Thoracic aorta (tissue), 2 donors: Measurements from ENCODE around the gene LCN2. TPM values are rescaled to one million over a fixed set of nuclear protein-coding genes. Genes with fewer than 3 reads are reported as not detected.
A peak's percentile ranks its signal among the peaks of the same experiment; 100 is the strongest.

Experiments used
- ATAC-seq: fragments of 150-250 bp; one replicate; pipeline ENCODE4 v1.8.0; 2017; ENCODE audit warnings: low read depth; ENCODE audit not compliant: insufficient number of reproducible peaks, low FRiP score
- DNase-seq: peaks from one replicate; pipeline ENCODE4 v3.0.0-alpha.2; 2020; ENCODE audit warnings: low spot score
- H3K27ac ChIP-seq, 2 donors: fragments of 200-600 bp; sonication (generic); 1 replicate in 1 of 2; 2 replicates in 1 of 2; pipeline ENCODE4 v1.5.1; 2016; ENCODE audit warnings: mild to moderate bottlenecking in 2 of 2, moderate library complexity in 2 of 2
- H3K27me3 ChIP-seq: fragments of 200-600 bp; sonication (generic); replicated peaks from 2 replicates; pipeline ENCODE4 v1.6.0; 2016; ENCODE audit warnings: mild to moderate bottlenecking; ENCODE audit not compliant: insufficient read depth
- H3K36me3 ChIP-seq: fragments of 200-600 bp; sonication (generic); one replicate; pipeline ENCODE4 v1.5.1; 2016
- H3K4me1 ChIP-seq, 2 donors: fragments of 200-600 bp; sonication (generic); 1 replicate in 1 of 2; 2 replicates in 1 of 2; pipeline versions ENCODE4 v1.5.1 to v1.6.0; 2016; ENCODE audit warnings: low read depth in 2 of 2, mild to moderate bottlenecking in 1 of 2; ENCODE audit not compliant: control insufficient read depth in 1 of 2
- H3K4me3 ChIP-seq: fragments of 200-600 bp; sonication (generic); 2 replicates; pipeline ENCODE4 v1.5.1; 2016; ENCODE audit warnings: mild to moderate bottlenecking
- H3K9me3 ChIP-seq: fragments of 200-600 bp; sonication (generic); 2 replicates; pipeline ENCODE4 v1.5.1; 2016
- total RNA-seq, 2 donors: library from RNA; depleted of rRNA; stranded (reverse); fragments of >200 nt; gene quantifications; one replicate each; pipeline versions ENCODE4 v1.1.0 to v1.2.3, GENCODE V29; 2016
- TF ChIP-seq, protein P1 (sequence below): fragments of 200-600 bp; sonication (generic); IDR thresholded peaks from one replicate; pipeline ENCODE4 v1.5.1; 2019; ENCODE audit warnings: antibody characterized with exemption

The LCN2 gene
- not detected for total RNA-seq

DNA sequence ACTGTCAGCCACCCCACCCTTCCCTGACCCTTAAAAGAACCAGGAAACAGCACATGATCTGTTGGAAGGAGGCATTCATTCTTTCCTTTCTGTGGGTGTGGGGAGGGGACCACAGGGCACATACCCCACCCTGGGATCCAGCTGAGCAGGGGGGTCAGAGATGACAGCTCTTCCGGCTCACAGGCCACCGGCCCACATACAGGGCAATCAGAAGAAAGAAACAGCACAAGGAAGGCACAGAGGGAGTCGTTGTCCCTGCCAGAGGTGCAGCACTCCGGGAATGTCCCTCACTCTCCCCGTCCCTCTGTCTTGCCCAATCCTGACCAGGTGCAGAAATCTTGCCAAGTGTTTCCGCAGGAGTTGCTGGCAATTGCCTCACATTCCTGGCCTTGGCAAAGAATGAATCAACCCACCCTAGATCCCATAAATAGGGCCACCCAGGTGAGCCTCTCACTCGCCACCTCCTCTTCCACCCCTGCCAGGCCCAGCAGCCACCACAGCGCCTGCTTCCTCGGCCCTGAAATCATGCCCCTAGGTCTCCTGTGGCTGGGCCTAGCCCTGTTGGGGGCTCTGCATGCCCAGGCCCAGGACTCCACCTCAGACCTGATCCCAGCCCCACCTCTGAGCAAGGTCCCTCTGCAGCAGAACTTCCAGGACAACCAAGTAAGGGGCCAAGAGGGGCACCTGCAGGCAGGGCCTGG is at the start of gene LCN2:
Gene LCN2, plus strand, starts transcription at position 453 of the 701 bp plus-strand sequence. Its CDS starts 73 bp downstream, at position 526.
- H3K9me3 ChIP-seq, result no peaks in the 10 kb centered on the region
- no peak for ATAC-seq
- H3K4me3 ChIP-seq, result no peak within 1 kb of the TSS
- H3K36me3 ChIP-seq, result no peaks in the 10 kb centered on the region
- H3K4me1 ChIP-seq, result no peaks in the 10 kb centered on the region
- no peak within 1 kb of the TSS for H3K27ac ChIP-seq
- TF ChIP-seq, protein P1, sequence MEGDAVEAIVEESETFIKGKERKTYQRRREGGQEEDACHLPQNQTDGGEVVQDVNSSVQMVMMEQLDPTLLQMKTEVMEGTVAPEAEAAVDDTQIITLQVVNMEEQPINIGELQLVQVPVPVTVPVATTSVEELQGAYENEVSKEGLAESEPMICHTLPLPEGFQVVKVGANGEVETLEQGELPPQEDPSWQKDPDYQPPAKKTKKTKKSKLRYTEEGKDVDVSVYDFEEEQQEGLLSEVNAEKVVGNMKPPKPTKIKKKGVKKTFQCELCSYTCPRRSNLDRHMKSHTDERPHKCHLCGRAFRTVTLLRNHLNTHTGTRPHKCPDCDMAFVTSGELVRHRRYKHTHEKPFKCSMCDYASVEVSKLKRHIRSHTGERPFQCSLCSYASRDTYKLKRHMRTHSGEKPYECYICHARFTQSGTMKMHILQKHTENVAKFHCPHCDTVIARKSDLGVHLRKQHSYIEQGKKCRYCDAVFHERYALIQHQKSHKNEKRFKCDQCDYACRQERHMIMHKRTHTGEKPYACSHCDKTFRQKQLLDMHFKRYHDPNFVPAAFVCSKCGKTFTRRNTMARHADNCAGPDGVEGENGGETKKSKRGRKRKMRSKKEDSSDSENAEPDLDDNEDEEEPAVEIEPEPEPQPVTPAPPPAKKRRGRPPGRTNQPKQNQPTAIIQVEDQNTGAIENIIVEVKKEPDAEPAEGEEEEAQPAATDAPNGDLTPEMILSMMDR, result no peak
- no peak for DNase-seq
- no peaks in the 10 kb centered on the region for H3K27me3 ChIP-seq

DNA sequence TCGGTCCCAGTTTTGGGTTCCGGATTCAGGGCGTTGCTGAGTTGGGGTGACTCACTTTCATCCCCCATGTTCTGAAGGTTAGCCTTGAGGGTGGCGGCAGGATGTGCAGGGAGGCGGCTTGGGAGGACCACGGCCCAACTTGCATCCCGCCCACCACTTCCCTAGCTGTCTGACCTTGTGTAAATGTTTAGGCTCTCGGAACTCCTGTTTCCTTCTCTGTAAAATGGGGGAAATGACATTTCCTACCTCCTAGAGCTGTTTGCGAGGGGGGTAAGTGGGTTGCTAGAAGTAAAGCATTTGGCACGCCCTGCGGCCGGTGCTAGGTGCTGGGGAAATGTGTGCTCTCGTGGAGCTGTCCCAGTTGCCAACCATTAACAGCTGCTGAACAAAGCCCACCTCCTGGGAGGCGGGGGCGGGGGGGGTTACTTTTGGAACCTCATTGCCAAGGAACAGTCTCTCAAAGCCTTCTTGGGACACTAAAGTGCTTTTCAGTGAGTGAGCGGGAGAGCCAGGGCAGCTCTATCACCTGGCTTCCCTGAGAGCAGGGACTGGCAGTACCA is 49.2 kb upstream of the LCN2 start:
- Histone ChIP-seq H3K36me3 (peaks cover 29% of the 10 kb centered on the region), H3K9me3 (no peaks in the 10 kb centered on the region), H3K27me3 (no peaks in the 10 kb centered on the region), H3K4me3 (peak overlapping the region; percentile 69), H3K4me1 (peaks cover 24 to 56% of the 10 kb centered on the region in 2 donors), H3K27ac (peak overlapping the region; percentile 89 to 96)
- DNase-seq, result no peak
- no peak for ATAC-seq
- TF ChIP-seq, protein P1, result no peak

DNA sequence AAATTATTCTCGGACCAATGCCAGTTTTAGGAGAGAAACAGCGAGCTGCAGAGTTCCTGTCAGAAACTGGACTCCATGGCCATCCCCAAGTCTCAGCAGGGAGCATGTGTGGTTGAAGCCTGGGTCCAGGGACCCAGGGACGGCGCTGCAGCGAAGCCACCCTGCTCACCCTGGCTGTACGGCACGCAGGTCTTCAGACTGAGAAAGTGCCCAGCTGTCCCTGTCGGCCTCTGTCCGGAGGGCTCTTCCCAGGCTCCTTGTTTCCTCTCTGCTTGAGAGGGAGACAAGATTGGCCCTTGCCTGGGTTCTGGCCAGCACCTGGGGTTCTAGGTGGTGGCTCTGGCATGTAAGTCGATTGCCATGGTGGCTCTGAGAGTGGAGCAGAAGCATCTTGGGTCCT is 48.7 kb upstream of the LCN2 start:
- DNase-seq (no peak), ATAC-seq (no peak)
- H3K27ac ChIP-seq, result peak overlapping the region; percentile 89 to 96
- H3K27me3 ChIP-seq, result no peaks in the 10 kb centered on the region
- H3K4me3 ChIP-seq, result peak overlapping the region; percentile 69
- TF ChIP-seq, protein P1, result no peak
- peaks cover 34% of the 10 kb centered on the region for H3K36me3 ChIP-seq
- H3K9me3 ChIP-seq, result no peaks in the 10 kb centered on the region
- H3K4me1 ChIP-seq, result peaks cover 22 to 51% of the 10 kb centered on the region in 2 donors

DNA sequence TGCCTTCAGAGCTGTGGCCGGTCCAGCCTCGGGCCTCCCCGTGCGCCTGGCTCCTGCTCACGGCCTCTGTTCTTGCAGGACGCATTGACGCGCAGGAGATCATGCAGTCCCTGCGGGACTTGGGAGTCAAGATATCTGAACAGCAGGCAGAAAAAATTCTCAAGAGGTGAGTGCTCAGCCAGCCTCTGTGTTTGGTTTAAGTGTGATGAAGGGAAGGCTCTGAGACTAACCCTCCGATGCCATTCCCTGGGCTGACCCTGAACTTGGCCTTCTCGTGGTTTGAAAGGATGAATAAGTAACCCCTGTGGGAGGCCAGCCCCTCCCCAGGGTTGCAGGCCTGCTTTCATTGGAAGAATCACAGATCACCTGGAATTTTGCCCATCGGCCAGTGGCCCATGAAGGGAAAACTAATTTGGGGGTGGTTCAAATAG is 48.0 kb upstream of the LCN2 start:
- DNase-seq (no peak), ATAC-seq (no peak)
- Histone ChIP-seq H3K9me3 (no peaks in the 10 kb centered on the region), H3K36me3 (peaks cover 40% of the 10 kb centered on the region), H3K27ac (peak overlapping the region; percentile 89 to 96), H3K4me1 (peaks cover 22 to 50% of the 10 kb centered on the region in 2 donors), H3K4me3 (no peak overlapping the region), H3K27me3 (no peaks in the 10 kb centered on the region)
- TF ChIP-seq, protein P1, result no peak

- Histone ChIP-seq H3K4me1 (peaks cover 22 to 50% of the 10 kb centered on the region in 2 donors), H3K36me3 (peaks cover 45% of the 10 kb centered on the region), H3K9me3 (no peaks in the 10 kb centered on the region), H3K27me3 (no peaks in the 10 kb centered on the region), H3K4me3 (no peak overlapping the region), H3K27ac (peak overlapping the region in 1 of 2 donors; percentile 96)
- ATAC-seq (no peak), DNase-seq (no peak)
- TF ChIP-seq, protein P1, result no peak
Observed at GRCh38 chr9:128101690-128102089, 47.6 kb upstream of the LCN2 start.
